Fibroblast of peridontal ligament (primary cell): ENCODE measurements around the gene FREM3.
"Not testable (repeated sequence)": the region's sequence is repeated elsewhere in the genome, so short reads cannot be mapped to it uniquely, and the experiment has no call there.

Experiments
- DNase-seq: peaks from one replicate; pipeline ENCODE4 v3.0.0-alpha.2; 2010; ENCODE audit errors: extremely low read depth

FREM3 gene

GRCh38 chr4:143581331-143581946, 119.0 kb downstream of the FREM3 start:
- DNase-seq = no peak

GRCh38 chr4:143575331-143575730, 125.1 kb downstream of the FREM3 start:
- no peak for DNase-seq

GRCh38 chr4:143564472-143564871, 136.0 kb downstream of the FREM3 start:
- no peak for DNase-seq

DNA sequence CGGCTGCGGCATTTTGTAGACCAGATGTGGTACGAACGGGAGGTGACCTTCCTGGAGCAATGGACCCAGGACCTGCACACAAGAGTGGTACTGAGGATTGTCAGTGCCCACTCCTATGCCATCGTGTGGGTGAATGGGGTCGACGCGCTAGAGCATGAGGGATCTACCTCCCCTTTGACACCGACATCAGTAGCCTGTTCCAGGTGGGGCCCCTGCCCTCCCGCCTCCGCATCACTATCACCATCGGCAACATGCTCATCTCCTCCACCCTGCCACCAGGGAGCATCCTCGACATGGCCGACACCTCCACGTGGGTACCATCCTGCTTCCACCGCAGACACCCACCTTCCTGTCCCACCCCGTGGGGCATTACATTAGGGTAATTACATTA, 140.7 kb downstream of the FREM3 start:
- DNase-seq = no peak

DNA sequence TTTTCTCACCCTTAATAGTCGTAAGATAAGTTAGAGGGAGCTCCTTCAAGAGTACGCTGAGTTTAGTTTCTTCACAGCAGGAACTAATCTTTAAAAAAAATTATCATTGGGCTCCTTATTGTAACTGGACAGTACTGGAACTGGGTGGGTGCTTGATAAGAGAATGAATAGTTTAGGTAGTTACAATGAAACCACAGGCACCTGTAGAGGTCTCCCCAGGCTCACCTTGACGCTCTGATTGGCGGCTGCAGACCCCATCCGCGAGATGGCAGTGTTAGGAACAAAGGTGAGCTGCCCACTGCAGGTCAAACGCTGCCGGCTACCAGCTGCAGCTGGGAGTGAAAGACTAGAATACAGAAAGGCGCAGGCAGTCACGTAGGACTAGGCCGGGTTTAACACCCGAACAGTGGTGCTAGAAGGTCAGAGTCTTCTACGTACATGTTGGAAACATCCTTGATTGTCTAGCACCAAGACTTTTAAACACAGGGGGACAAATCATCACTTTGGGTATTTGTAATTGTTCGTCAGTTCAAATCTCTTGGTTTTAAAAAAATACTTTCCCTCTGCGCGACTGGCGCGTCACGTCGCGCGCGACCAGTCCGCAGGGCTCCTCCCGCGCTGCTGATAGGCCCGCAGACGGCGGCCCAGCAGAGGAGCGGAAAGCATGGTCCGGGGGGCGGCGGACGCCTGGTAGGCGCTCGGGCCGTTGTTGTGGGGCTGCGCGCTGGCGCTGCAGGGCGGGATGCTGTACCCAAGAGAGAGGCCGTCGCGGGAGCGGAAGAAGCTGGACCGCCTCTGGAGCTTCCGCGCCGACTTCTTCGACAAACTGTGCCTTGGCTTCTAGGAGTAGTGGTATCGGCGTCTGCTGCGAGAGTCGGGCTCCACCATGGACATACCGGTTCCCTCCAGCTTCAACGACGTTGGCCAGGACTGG, 141.4 kb downstream of the FREM3 start:
- DNase-seq = peak; percentile 58

GRCh38 chr4:143558286-143558685, 142.2 kb downstream of the FREM3 start:
- DNase-seq = no peak

- no peak for DNase-seq
Observed at GRCh38 chr4:143555676-143556075, 144.8 kb downstream of the FREM3 start.

GRCh38 chr4:143554728-143555597, 145.5 kb downstream of the FREM3 start:
- DNase-seq = no peak

- DNase-seq = no peak
Observed at GRCh38 chr4:143549928-143550327, 150.5 kb downstream of the FREM3 start.

DNA sequence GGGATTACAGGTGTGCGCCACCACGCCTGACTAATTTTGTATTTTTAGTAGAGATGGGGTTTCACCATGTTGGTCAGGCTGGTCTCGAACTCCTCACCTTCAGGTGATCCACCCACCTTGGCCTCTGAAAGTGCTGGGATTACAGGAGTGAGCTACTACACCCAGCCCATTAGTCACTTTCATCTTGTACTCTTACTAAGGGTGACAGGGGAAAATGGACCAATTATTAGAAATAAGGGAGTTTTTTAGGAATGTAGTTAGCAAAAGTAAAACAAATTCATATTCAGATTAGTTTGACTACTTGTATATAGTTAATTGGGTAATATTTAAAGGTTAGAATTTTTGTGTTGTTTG, 160.8 kb downstream of the FREM3 start:
- DNase-seq = no peak

DNA sequence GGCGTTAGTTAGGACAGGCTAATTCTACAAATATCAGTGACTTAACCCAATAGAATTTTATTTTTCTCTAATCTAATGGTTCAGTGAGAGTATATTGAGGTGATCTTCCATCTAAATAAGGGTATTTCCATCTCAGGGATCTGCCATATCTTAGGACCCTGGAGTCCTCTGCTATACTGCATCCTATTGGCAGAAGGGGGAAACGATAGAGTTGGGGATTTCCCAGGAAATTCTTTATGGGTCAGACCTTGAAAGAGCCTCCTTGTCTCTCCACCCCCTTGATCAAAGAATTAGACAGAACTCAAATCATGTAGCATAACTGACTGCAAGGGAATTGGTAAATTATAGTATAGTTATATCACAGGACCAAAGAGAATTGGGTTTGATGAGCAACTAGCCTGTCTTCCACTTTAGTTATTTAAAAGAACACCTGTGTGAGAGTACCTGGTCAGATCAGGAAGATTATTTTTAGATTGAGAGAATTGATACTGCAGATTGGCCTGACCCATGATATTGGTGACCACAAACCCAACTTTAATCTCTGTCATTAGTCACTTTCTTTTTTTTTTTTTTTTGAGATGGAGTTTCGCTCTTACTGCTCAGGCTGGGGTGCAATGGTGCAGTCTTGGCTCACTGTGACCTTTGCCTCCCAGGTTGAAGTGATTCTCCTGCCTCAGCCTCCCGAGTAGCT, 161.4 kb downstream of the FREM3 start:
- DNase-seq = no peak

GRCh38 chr4:143531788-143532491, 168.5 kb downstream of the FREM3 start:
- peak; percentile 25 for DNase-seq

DNA sequence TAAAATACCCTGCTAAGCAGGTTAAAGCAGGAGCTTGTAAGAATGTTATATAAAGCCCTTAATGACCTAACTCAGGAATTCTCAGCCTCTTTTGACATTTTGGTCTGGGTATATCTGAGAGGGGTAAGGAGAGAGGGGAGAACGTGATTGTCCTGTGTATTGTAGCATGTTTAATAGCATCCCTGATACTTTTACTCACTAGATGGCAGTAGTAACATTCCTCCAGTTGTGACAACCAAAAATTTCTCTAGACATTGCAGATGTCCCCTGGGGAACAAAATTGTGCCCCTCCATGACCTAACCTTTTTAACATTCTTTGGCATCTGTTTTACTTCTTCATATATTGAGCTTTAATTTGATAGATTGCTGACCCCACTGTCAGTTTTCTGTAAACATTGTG, 169.1 kb downstream of the FREM3 start:
- peak; percentile 18 for DNase-seq

- DNase-seq = not testable (repeated sequence)
Observed at GRCh38 chr4:143528046-143528445, 172.4 kb downstream of the FREM3 start.
